ENCODE measurements around the gene DAGLA.

Gene DAGLA

DNA sequence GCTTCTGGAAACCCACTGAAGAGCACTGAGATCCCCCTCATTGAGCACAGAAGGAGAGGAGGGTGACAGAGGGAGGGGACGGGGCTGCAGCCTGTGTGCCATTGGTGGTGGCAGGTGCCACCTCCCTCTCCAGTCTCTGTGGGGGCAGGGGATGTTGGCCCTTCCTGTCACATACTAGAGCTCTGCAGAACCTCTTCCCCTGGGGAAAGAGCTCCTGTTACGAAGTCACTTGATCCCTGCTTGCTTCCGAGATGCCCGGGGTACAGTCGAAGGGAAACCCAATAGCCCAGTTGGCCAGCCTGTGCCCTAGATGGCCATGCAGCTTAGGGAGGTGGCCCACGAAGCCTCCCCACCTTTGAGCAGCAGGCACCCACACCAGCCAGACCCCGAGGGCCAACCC is 29.4 kb downstream of the DAGLA start:
- no peak for DNase-seq (ENCODE audit: low read depth)

DNA sequence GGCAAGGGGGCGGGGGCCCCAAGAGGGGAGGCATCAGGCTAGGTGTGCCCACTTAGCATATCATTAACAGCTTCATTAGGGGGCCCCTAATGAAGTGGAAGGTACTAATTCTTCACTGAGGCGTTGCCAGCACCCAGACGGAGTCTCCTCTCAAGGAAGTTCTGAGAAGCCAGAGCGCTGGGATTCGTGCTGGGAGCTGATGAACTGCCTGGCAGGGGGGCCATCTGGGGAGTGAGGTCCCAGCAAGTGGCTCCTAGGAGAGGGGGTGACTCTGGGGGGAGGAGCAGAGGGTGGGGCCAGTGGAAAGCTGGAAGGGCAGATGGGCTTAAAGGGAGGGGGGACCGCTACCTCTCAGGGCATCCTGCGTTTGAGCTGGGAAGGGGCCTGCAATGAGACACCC is 29.8 kb downstream of the DAGLA start:
- no peak for DNase-seq (ENCODE audit: low read depth)

DNA sequence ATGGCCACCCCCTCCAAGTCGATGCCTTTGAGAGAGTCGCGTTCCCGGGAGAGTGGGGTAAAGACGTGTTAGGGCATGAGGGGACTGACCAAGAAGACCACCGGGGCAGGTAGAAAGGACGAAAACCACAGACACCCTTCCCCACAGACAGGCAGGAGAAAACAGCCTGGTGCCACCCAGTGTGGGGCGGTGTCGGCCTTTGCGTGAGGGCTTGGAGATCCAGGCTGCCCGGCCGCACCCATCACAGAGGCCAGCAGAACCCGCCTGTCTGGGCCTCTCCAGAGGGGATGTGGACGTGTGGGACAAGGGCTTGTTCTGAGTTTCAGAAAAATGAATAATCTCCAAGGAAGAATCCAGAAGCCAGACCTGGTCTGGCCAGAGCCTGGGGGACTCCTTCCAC is 30.8 kb downstream of the DAGLA start:
- DNase-seq (ENCODE audit: low read depth), result no peak

DNA sequence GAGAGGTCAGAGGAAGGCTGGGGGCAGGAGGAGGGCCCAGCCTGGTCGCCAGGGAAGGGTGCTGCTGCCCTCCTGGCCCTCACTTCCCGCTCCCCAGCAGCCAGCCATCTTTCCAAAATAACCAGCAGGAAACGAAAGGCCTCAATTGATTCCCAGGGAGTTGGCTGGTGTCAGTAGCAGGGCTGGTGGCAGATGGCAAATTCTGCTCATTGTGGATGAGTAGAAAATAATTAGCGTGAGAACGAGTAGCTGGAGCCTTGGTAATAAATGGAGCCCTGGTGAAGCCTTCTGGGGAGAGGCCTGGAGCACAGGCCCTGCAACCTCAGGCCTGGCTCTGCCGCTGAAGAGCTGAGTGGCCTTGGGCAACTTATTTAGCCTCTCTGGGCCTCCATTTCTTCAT is 31.3 kb downstream of the DAGLA start:
- DNase-seq (ENCODE audit: low read depth), result no peak

DNA sequence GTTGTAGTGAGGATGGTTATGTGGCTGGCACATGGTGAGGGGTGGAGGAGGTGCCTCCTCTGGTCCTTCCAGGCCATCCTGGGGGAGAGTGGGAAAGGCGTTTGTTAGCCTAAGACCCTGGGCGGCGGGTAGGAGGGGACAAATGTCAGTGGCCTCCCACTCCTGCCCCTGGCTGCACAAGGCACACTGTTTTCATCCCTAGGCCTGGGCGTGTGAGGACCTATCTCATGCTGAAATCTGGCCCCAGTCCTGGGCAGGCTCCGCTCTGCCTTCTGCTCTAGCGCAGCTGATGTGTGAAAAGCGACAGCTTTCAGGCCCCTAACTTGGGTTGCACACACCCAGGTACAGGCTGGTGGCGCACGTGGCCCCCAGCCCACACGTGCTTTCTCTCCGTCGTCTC is 32.1 kb downstream of the DAGLA start:
- no peak for DNase-seq (ENCODE audit: low read depth)

DNA sequence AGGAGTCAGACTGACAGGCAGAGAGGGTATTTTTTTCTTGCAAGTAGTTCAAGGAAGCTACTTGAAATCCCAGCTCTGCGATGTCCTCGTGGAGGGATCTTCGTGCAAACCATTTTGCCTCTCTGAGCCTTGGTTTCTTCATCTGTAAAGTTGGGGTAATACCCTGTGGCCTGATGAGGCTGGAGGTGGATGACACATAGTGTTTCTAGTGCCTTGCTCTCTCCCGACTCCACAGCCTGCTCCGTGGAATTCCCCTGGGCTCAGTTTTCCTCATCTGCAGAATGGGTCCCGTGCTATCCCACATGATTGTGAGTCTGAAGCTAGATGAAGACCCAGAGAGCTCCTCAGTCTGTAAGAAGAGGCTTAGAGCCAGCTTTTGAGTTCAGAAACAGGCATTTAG is 32.7 kb downstream of the DAGLA start:
- DNase-seq (ENCODE audit: low read depth), result no peak

DNA sequence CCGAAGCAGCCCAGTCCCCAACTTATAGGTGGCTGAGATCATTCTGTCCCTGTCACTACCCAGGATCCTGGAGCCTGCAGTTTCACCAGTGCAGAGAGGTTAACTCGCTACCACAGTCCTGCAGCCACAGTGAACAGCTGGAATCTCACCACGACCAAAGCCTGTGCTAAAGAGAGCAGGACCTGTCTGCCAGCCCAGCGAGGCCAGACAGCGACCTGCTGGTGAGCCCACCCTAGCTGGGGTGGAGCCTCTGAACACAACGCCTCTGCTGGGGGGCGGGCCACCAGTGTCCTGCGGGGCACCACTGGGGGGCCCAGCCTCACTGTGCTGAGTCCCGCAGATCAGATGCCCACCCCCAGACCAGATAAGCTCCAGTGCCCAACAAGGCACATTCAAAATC is 33.3 kb downstream of the DAGLA start:
- no peak for DNase-seq (ENCODE audit: low read depth)

DNA sequence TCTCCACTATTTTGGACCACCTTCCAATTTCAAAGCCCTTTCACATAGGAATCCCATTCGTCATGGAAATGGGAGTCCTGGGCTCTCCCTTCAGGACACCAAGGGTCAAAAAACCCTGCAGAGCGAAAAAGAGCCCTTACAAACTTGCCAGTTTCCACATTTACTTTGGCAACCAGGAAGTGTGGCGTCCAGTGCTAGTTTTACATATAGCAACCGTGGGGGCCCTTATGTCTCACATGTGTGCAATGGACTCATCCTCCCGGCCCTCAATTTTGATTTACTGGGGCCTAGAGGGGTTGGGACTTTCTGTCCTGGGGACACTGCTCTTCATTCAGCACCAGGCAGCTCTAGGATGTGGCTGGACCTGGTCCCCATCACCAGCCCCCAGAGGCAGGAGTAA is 33.7 kb downstream of the DAGLA start:
- no peak for DNase-seq (ENCODE audit: low read depth)

DNA sequence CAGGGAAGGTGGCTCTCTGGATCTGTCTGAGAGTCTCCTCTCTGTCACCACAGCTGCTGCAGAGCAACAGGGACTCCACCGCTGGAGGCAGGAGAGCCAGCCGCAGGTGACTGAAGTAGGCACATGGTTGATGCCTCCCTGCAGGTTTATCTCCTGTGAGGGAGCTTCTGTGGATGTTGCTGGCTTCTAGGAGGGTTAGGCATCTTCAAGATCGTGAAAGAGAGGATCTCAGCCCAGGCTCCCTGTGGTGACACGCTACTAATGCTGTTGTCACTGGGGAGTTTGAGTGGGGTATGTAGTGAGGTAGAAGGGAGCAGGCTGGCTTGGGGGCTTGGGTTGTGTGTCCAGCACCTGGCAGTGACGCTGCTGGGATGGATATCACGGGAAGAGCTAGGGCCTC is 34.1 kb downstream of the DAGLA start:
- no peak for DNase-seq (ENCODE audit: low read depth)

DNA sequence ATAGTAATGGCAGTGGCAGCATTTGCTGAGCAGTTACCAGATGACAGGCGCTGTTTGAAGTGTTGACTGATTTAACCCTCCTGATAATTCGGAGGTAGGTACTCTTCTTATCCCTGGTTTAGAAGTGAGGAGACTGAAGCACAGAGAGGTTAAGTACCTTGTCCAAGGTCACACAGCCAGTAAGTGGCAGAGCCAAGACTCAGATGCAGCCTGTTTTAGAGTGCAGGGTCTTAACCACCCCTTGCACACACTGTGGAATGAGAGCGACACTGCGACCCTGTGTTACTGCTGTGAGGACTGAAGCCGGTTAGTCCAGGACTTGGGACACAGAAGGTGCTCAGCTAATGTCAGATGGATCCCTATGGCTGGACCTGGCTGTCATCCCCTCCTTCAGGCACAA is 34.7 kb downstream of the DAGLA start:
- no peak for DNase-seq (ENCODE audit: low read depth)

DNA sequence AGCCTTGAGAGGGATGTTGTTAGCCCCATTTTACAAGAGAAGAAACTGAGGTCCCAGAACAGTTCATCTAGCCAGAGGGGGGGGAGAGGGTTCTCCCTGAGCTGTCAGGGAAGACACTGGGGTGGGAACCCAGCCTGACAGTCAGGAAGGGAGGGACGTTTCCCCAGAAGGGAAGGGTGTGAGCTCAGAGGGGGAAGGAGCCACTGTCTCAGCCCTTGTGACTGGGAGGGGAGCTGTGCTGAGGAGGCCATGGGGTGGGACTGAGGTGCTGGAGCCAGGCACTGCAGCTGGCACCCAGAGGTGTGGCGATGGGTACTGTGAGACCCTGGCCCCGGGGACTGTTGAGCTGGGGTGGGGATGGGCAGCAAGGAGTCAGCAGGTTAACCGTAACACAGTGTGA is 35.7 kb downstream of the DAGLA start:
- DNase-seq (ENCODE audit: low read depth), result no peak

DNA sequence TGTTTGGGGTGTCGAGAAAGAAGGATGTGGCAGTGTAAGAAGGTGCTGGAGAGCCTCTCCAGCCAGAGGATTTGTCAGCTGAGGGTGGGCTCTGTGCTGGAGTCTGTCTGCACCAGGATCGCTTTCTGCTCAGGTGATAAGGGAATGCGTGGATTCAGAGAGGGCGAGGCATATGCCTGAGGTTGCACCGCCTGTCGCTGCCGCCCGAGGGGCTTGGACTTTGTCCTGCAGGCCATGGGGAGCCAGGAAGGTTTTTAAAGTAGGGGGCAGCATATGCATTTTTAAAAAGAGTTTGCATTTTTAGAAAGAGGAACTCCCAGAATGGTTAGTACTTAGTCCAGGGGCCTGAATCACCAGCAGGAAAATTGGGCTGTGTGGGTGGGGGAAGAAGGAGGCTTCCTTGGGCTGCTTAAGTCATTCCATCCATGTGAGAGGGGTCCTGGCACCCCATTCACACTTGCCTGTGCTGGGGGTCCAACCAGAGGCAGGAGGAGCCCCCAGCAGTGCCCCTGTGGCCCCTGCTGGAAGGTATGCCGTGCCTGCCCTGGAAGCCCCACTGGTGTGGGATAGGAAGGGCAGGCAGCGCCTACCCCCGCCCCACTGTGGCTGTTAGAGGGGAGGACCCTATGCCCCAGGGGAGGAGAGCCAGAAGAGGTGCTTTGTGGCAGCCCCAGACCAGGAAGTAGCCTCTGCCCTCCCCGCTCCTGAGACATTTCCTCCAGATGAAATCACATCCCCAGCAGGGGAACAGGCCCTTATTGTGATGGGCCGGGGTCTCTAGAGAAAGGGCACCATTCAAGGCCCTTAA is 36.5 kb downstream of the DAGLA start:
- DNase-seq (ENCODE audit: low read depth), result no peak

DNA sequence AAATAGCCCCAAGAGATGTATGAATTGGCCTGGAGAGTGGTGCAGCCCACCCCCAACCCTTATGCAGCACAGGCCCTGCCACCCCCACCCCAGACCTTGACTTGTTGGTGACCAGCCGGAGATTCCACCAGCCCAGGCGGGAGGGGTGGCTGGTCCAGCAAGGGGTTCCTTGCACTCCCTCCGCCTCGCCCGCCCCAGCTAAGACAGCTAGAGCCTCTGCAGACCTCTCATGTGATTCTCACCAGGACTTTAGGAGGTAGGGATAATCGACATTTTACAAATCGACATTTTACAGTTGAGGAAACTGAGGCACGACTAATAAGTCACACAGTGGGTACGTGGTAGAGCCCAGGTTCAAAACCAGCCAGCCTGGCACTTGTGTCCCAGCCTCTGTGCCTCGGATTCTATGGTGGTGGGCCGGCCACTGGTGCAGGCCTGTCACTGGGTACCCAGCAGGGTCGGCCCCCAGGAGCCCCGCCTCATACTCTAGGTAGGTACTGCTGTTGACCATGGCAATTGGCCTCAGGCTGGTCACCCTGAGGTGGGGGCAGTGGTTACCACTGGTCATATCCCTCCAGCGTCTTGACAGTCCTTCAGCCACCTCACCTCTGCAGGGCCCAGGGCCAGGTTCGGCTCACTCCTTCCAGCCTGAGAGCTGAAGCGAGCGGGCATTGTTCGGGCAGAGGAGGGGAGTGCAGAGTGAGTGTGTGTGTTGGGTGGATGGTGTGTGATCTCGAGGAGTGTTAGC is 37.3 kb downstream of the DAGLA start:
- DNase-seq (ENCODE audit: low read depth), result no peak

DNA sequence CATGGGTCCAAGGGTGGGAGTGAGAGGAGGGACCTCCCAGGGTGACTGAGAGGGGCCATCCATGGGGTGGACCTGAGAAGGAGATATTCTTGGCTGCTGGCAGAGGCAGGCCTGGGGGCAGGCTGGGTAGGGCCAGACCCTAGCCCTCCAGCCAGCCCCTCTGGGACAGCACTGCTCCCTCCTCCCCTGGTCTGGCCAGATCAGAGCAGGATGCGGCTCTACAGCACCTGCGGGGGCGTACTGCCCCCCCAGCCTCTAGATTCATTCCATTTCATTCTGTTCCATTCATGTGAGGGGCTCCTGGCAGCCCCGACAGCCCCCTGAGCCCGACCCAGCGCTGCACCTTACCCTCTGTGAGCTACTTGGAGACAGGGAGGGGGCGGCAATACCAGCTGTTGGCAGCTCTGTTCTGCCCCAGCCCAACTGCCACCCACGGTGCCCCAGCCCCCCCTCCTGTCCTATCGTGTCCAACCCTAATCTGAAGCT is 37.9 kb downstream of the DAGLA start:
- no peak for DNase-seq (ENCODE audit: low read depth)

DNA sequence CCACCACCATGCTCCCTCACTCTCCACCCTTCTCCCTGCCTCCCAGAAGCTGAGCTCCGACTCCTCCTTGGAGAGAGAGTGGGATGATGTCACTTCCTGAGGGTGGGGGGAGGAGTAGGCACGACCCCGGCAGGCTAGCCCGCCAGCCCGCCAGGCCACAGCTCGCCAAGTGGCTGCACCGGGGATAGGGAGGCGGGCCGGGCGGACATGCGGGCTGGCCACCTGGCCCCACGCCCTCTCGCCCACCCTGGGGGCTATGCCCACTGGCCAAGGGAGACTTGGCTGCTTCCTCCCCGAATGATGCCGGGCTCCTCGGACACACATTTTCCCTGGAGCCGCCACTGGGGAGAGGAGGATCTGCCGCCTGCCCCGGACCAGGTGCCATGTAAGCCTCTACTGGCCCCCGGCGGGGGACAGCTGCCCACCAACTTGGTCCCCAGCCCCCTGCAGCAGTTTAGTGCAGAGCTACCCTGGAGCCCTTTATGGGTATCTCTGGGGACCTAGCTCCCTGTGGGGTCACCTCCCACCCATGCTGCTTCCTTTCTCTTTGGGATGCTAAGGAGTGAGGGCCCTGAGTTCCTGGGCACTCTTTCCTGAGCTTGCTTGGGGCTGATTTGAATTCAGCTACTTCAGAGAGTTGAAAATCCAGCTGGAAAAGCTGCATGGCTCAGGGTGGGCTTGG is 38.6 kb downstream of the DAGLA start:
- no peak for DNase-seq (ENCODE audit: low read depth)

DNA sequence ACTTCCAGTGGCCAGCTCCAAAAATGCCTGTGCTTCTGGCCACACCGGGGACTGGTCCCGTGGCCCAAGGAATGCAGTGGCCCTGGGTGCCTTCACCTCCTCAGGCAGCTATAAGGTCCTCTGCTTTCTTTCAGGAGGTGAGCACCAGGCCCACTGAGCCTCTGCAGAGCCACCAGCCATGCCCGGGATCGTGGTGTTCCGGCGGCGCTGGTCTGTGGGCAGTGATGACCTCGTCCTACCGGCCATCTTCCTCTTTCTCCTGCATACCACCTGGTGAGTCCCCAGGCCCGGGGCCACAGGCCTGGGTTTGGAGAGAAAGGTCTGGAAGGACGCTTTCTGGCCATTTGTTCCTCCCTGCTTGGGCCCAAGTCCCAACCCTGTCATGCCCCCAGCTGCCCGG is 39.8 kb downstream of the DAGLA start:
- DNase-seq (ENCODE audit: low read depth), result no peak

DNA sequence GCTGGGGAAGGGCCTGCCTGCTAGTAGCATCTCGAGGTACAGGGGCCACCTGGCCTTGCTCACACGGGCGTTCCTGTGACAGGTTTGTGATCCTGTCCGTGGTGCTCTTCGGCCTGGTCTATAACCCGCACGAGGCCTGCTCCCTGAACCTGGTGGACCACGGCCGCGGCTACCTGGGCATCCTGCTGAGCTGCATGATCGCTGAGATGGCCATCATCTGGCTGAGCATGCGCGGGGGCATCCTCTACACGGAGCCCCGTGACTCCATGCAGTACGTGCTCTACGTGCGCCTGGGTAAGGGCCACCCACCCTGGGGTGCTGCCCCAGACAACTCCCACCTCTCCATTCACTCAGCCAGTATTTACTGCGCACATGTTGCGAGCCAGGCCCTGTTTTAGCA is 40.4 kb downstream of the DAGLA start:
- DNase-seq (ENCODE audit: low read depth), result no peak

DNA sequence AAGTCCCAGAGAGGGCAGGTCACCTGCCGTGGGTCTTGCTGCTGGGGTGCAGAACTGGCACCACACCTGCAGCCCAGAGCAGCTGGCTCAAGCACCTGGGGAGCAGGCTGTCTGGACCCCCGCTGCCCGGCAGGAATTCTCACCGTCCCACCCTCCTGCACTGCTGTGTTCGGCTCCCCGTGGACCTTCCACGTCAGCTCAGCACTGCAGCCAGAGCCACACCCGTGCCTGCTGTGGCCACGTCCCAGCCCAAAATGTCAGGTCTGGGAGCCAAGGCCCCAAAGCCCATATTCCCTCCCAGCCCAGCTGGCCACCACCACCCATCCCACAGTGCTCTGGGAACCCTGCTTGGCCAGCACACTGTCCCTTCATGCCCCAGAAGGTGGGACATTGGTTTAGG is 44.2 kb downstream of the DAGLA start:
- DNase-seq (ENCODE audit: low read depth), result no peak

DNA sequence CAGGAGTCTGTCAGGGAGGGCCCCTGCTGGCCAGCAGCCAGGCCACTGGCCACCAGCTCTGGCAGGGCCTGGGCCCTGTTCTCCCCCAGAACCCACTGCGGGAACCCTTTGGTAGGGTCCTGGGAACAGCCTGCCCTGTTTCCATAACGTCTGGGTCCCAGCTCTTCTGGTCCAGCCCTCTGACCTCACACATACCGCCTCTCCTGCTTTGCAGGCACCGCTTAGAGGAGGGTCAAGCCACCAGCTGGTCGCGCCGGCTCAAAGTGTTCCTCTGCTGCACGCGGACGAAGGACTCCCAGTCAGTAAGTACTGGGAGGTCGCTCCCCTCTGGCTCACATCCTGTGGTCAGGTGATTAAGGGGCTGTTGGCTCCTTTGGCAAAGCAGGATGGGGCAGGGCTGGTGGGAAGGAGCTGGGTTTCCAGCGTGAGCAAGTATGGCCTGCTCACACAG is 45.6 kb downstream of the DAGLA start:
- no peak for DNase-seq (ENCODE audit: low read depth)

DNA sequence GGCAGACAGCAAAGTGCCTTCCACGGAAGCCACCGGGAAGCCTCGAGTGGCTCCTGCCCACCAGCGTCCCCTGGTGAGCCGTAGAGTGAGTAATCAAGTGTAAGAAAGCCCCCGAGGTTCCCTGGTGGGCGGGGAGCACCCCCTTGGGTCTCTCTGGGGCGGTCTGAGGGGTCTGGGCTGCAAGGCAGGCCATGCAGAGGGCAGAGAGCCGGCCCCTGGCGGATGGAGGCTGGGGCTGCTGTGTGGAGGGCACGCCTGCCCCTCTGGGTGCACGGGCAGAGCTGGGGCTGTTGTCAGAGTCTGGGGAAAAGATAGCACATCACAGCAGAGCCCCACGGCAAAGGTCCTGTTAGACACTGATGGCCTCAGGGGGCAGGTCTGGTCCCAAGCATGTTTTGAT is 46.6 kb downstream of the DAGLA start:
- DNase-seq (ENCODE audit: low read depth), result no peak

DNA sequence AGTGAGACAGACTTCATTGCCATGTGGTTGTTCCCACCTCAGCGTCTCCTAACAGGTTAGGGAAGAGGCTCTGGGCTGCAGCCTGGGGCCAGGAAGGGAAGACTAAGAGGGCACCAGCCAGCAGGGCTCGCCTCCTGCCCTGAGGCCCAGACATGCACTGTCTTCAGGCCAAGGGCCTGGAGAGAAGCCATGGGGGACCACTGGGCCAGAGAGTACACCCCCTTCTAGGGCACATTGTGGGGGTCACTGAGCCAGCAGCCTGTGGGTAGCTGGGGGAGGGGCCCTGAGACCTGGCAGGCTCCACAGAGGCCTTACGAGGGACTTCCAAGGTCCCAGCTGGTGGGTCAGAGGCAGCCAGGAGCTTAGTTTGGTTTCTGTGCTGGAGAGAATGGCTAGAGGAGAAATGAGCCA is 47.2 kb downstream of the DAGLA start:
- DNase-seq (ENCODE audit: low read depth), result no peak

DNA sequence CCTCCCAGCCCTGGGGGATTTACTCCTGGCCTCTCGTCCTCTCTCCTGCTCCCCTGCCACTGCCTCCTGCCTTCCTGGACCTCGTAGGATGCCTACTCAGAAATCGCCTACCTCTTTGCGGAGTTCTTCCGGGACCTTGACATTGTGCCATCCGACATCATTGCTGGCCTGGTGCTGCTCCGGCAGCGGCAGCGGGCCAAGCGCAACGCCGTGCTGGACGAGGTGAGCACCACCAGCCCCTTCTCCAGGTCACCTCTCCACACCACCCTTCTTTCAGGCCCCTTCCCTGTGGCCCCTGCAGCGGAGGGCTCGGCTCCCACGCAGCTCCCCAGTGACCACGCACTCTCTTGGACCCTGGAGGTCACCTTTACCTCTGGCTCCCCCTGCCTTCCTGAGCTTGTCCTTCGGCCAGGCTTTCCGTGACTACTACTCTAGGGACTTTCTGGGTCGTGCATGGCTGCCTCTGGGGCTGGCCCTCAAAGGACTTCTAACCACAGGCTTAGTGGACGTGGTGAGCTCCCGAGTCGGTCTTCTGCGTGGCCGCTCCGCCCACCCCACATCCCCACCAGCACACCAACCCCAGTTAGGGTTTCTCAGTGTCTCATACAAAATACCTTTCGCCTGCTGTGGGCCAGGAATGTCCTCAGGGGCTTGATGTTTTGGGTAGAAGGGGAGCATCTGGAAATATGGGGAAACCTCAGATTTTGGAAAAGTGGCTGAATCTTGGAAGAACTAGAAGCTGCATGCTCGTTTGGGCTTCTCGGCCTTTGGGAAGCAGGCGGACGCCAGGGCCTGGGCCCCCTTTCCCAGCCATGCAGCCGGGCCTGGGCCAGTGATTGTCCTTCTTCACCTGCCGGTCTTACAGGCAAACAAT is 48.1 kb downstream of the DAGLA start:
- no peak for DNase-seq (ENCODE audit: low read depth)
